Heart right ventricle (tissue), 16 donors: ENCODE results near the gene SULF2. TPM values are rescaled to one million over a fixed set of nuclear protein-coding genes. Genes with fewer than 3 reads are reported as not detected.

ENCODE experiments used
- ATAC-seq, 8 donors: fragments of 200-7000 bp; cut with Tn5 transposase; one replicate each; pipeline ENCODE4 v1.9.1; 2020; ENCODE audit warnings: mild to moderate bottlenecking in 8 of 8, moderate library complexity in 8 of 8, moderate number of reproducible peaks in 1 of 8
- DNase-seq, 2 donors: peaks; one replicate each; pipeline ENCODE4 v3.0.0-alpha.2; 2020
- H3K27ac ChIP-seq, 10 donors: fragments of 200-600 bp; sonication (generic) in 2 of 10; one replicate each; pipeline versions ENCODE4 v1.5.0 to v1.8.0; 2020 to 2022; ENCODE audit warnings: mild to moderate bottlenecking in 3 of 10
- H3K27me3 ChIP-seq, 7 donors: fragments of 200-600 bp; one replicate each; pipeline ENCODE4 v1.8.0; 2021 to 2022; ENCODE audit warnings: mild to moderate bottlenecking in 2 of 7
- H3K36me3 ChIP-seq, 9 donors: fragments of 200-600 bp; sonication (generic) in 1 of 9; one replicate each; pipeline versions ENCODE4 v1.5.0 to v1.8.0; 2020 to 2022; ENCODE audit warnings: mild to moderate bottlenecking in 2 of 9
- H3K4me1 ChIP-seq, 9 donors: fragments of 200-600 bp; sonication (generic) in 1 of 9; one replicate each; pipeline versions ENCODE4 v1.5.0 to v1.8.0; 2020 to 2022; ENCODE audit warnings: mild to moderate bottlenecking in 4 of 9
- H3K4me3 ChIP-seq, 10 donors: fragments of 200-600 bp; sonication (generic) in 2 of 10; one replicate each; pipeline versions ENCODE4 v1.5.0 to v1.8.0; 2020 to 2022; ENCODE audit warnings: mild to moderate bottlenecking in 7 of 10, moderate library complexity in 2 of 10
- H3K9me3 ChIP-seq, 11 donors: fragments of 200-600 bp in 10 of 11; sonication (generic) in 2 of 11; one replicate each; pipeline versions ENCODE4 v1.5.0 to v1.8.0; 2013 to 2022; ENCODE audit warnings: mild to moderate bottlenecking in 2 of 11, control low read depth in 1 of 11, moderate library complexity in 1 of 11
- whole genome bisulfite sequencing, 2 donors: extraction: QIAGEN DNeasy Blood & Tissue Kit; methylation state at CpG; one replicate each; pipeline ENCODE4 v1.1.7; 2013; ENCODE audit warnings: inconsistent platforms in 1 of 2; 5-methylcytosine and 5-hydroxymethylcytosine counted together
- intact Hi-C, 10 donors: fragments of 100-400 bp; cut with DNase I; formaldehyde crosslinking; loops; one replicate each; pipeline versions ENCODE4 v1.11.1 to v1.14.2; 2022
- polyA plus RNA-seq, 2 donors: library from polyadenylated mRNA; stranded (reverse); fragments of 200-250 nt; gene quantifications; one replicate each; pipeline ENCODE4 v1.2.3, GENCODE V29; 2013
- total RNA-seq, 10 donors: library from RNA; stranded (reverse); fragmentation: NEBNext Ultra II Directional in 3 of 10; extraction: Animal tissue kit (Norgen Biotek cat#: 25700) in 3 of 10; gene quantifications; one replicate each; pipeline versions ENCODE4 v1.2.1 to v1.2.4, GENCODE V29; 2021 to 2023
- TF ChIP-seq, protein P1 (sequence below), 9 donors: fragments of 200-600 bp; sonication (generic) in 2 of 9; IDR thresholded peaks; one replicate each; pipeline versions ENCODE4 v1.5.0 to v1.8.0; 2021 to 2022; ENCODE audit warnings: antibody characterized with exemption in 9 of 9, mild to moderate bottlenecking in 5 of 9, moderate library complexity in 1 of 9
- donor health status: Arrhythmogenic right ventricular cardiomyopathy.
- donor health status: ischemic (EF 13 %, LVEDD 7.1; RV severe dilation, severe dysfunction).
- donor health status: healthy with polysubstance abuse.
- donor health status: DM: no; HTN: yes; CAD: no.
- donor health status: DM: no; HTN: no; CAD: no.
- donor health status: ischemic (EF 25% LVEDD 6.9; RV normal size, moderate dysfunction).
- donor health status: ischemic (EF 25% LVEDD 5.7; RV mildly dilated, moderate dysfunction).
- donor health status: healthy.
- donor health status: DM: yes; HTN: yes; CAD: no.
- donor health status: Ischemic cardiomyopathy.
- donor health status: ischemic (EF 35%, LVEDD 5.7; RV mildly dilated, moderate dysfunction).
- donor health status: nonischemic (EF 11% LVEDD 7.7; RV severe dilation, severe dysfunction).
- donor health status: DM: yes; HTN: yes; CAD: no.
- donor health status: PGD.
- donor health status: ischemic (EF 29% LVEDD 5.4; RV normal size, mild dysfunction).
- donor health status: nonischemic (EF 23%, LVEDD 6.1; RV moderate dilation, normal function).

Gene SULF2
- total and polyA plus RNA-seq, 12 donors = 16.7 to 40.6 (median 26.4) TPM

- Histone ChIP-seq H3K4me3 (no peak overlapping the region), H3K4me1 (peaks cover 2 to 51% (median 13%) of the 10 kb centered on the region in 9 donors), H3K27ac (no peak overlapping the region), H3K36me3 (peaks cover 0 to 24% (median 0%) of the 10 kb centered on the region in 9 donors), H3K27me3 (no peaks in the 10 kb centered on the region), H3K9me3 (no peaks in the 10 kb centered on the region)
- DNase-seq (no peak), ATAC-seq (no peak)
- WGBS, 2 donors = 71 to 72% methylated on average over 5 of the region's 5 CpGs
- intact Hi-C loops = no loop called here
- TF ChIP-seq, protein P1, sequence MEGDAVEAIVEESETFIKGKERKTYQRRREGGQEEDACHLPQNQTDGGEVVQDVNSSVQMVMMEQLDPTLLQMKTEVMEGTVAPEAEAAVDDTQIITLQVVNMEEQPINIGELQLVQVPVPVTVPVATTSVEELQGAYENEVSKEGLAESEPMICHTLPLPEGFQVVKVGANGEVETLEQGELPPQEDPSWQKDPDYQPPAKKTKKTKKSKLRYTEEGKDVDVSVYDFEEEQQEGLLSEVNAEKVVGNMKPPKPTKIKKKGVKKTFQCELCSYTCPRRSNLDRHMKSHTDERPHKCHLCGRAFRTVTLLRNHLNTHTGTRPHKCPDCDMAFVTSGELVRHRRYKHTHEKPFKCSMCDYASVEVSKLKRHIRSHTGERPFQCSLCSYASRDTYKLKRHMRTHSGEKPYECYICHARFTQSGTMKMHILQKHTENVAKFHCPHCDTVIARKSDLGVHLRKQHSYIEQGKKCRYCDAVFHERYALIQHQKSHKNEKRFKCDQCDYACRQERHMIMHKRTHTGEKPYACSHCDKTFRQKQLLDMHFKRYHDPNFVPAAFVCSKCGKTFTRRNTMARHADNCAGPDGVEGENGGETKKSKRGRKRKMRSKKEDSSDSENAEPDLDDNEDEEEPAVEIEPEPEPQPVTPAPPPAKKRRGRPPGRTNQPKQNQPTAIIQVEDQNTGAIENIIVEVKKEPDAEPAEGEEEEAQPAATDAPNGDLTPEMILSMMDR (IDR thresholded peaks at IDR 0.05) = no peak
Measured at GRCh38 chr20:47703748-47704147, 81.5 kb downstream of the SULF2 start.

- intact Hi-C loops = no loop called here
- 90 to 94% methylated on average over 15 of the region's 15 CpGs for WGBS, 2 donors
- Histone ChIP-seq H3K36me3 (peaks cover 0 to 32% (median 7%) of the 10 kb centered on the region in 9 donors), H3K9me3 (no peaks in the 10 kb centered on the region), H3K4me3 (no peak overlapping the region), H3K27ac (no peak overlapping the region), H3K27me3 (no peaks in the 10 kb centered on the region), H3K4me1 (peaks cover 0 to 32% (median 13%) of the 10 kb centered on the region in 9 donors)
- TF ChIP-seq, protein P1 (IDR thresholded peaks at IDR 0.05) = no peak
- DNase-seq = no peak
- ATAC-seq = no peak
Measured at GRCh38 chr20:47701612-47702011, 83.7 kb downstream of the SULF2 start.

DNA sequence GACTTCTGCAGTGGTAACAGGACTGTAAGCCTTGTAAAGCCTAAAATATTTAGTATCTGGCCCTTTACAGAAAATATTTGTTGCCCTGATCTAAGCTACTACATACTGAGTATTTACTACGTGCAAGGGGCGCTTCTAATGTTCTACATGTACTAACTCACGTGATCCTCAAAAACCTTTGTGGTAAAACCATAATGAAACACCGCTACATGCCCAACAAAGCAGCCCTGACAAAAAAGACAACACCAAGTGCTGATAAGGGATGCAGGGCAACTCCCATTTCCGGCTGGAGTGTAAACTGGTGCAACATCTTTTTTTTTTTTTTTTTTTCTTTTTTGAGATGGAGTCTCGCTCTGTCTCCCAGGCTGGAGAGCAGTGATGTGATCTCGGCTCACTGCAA is 85.0 kb downstream of the SULF2 start:
- H3K4me3 ChIP-seq = no peak overlapping the region
- TF ChIP-seq, protein P1 (IDR thresholded peaks at IDR 0.05) = no peak
- no peaks in the 10 kb centered on the region for H3K9me3 ChIP-seq
- H3K4me1 ChIP-seq = peaks cover 0 to 19% (median 10%) of the 10 kb centered on the region in 9 donors
- intact Hi-C loops = no loop called here
- 76 to 77% methylated on average over 7 of the region's 7 CpGs for WGBS, 2 donors
- no peaks in the 10 kb centered on the region for H3K27me3 ChIP-seq
- ATAC-seq = no peak
- H3K36me3 ChIP-seq = peaks cover 0 to 32% (median 7%) of the 10 kb centered on the region in 9 donors
- no peak overlapping the region for H3K27ac ChIP-seq
- DNase-seq = no peak

DNA sequence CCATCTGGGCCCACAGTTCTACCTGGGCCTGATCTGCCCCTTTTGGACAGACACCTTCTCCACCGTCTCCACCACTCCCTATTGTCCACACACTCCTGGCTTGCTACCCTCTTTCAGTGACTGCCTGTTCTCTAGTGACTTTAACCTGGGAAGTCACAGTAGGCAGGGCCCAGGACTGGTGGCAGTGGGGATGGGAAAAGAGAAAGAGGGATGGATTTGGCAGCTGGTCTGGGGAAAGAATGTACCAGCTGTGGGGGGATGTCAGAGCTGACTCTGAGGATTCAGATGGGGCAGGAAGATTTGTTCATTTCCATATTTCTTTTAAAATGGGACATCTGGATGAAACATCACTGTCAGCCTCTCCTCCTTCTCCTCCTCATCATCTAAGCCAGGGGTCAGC is 85.5 kb downstream of the SULF2 start:
- no peak for DNase-seq
- H3K36me3 ChIP-seq = peaks cover 0 to 32% (median 7%) of the 10 kb centered on the region in 9 donors
- TF ChIP-seq, protein P1 (IDR thresholded peaks at IDR 0.05) = no peak
- H3K27ac ChIP-seq = no peak overlapping the region
- no peak overlapping the region for H3K4me3 ChIP-seq
- WGBS, 2 donors = 95% methylated on average over 1 of the region's 1 CpG
- no peaks in the 10 kb centered on the region for H3K27me3 ChIP-seq
- H3K9me3 ChIP-seq = no peaks in the 10 kb centered on the region
- peaks cover 0 to 14% (median 7%) of the 10 kb centered on the region in 9 donors for H3K4me1 ChIP-seq
- intact Hi-C loops = no loop called here
- no peak for ATAC-seq
